Rectal smooth muscle tissue (tissue), 1 donor: ENCODE data around the gene ZBTB7B.

Source experiments
- H3K27ac ChIP-seq: one replicate; pipeline ENCODE4 v1.7.0; 2013; ENCODE audit warnings: low read depth, low read length, inconsistent platforms
- H3K27me3 ChIP-seq: one replicate; pipeline ENCODE4 v1.7.0; 2013; ENCODE audit warnings: low read length; ENCODE audit not compliant: control insufficient read depth, insufficient read depth
- H3K36me3 ChIP-seq: one replicate; pipeline ENCODE4 v1.7.0; 2013; ENCODE audit warnings: low read length; ENCODE audit not compliant: control insufficient read depth, insufficient read depth
- H3K4me1 ChIP-seq: one replicate; pipeline ENCODE4 v1.7.0; 2013; ENCODE audit warnings: low read length; ENCODE audit not compliant: control insufficient read depth, insufficient read depth
- H3K4me3 ChIP-seq: one replicate; pipeline ENCODE4 v1.7.0; 2013; ENCODE audit warnings: low read length
- H3K9ac ChIP-seq: one replicate; pipeline ENCODE4 v1.7.0; 2013; ENCODE audit warnings: low read length

Gene ZBTB7B

GRCh38 chr1:155004352-155005075 is 1.9 kb downstream of the ZBTB7B start:
- Histone ChIP-seq H3K9ac (peak overlapping the region; percentile 78), H3K27me3 (no peaks in the 10 kb centered on the region), H3K4me1 (peaks cover 32% of the 10 kb centered on the region), H3K4me3 (peak overlapping the region; percentile 89), H3K27ac (peak overlapping the region; percentile 93), H3K36me3 (peaks cover 4% of the 10 kb centered on the region)

- no peaks in the 10 kb centered on the region for H3K27me3 ChIP-seq
- peak overlapping the region; percentile 89 for H3K4me3 ChIP-seq
- peak overlapping the region; percentile 42 for H3K9ac ChIP-seq
- peaks cover 28% of the 10 kb centered on the region for H3K4me1 ChIP-seq
- peak overlapping the region; percentile 93 for H3K27ac ChIP-seq
- H3K36me3 ChIP-seq = peaks cover 6% of the 10 kb centered on the region
Observed at GRCh38 chr1:155005076-155006011, 2.7 kb downstream of the ZBTB7B start.

GRCh38 chr1:155006601-155007101 is 4.0 kb downstream of the ZBTB7B start:
- peak overlapping the region; percentile 93 for H3K27ac ChIP-seq
- H3K27me3 ChIP-seq = no peaks in the 10 kb centered on the region
- peaks cover 6% of the 10 kb centered on the region for H3K36me3 ChIP-seq
- H3K4me1 ChIP-seq = peaks cover 28% of the 10 kb centered on the region
- H3K9ac ChIP-seq = no peak overlapping the region
- peak overlapping the region; percentile 1 for H3K4me3 ChIP-seq

- Histone ChIP-seq H3K36me3 (peaks cover 6% of the 10 kb centered on the region), H3K27ac (peak overlapping the region; percentile 93), H3K9ac (peak overlapping the region; percentile 16), H3K4me3 (peak overlapping the region; percentile 47), H3K27me3 (no peaks in the 10 kb centered on the region), H3K4me1 (peaks cover 33% of the 10 kb centered on the region)
Observed at GRCh38 chr1:155007251-155007828, 4.7 kb downstream of the ZBTB7B start.

GRCh38 chr1:155008015-155008941 is 5.7 kb downstream of the ZBTB7B start:
- Histone ChIP-seq H3K36me3 (peaks cover 6% of the 10 kb centered on the region), H3K27ac (peak overlapping the region; percentile 67), H3K9ac (peak overlapping the region; percentile 5), H3K27me3 (no peaks in the 10 kb centered on the region), H3K4me3 (peak overlapping the region; percentile 47), H3K4me1 (peaks cover 35% of the 10 kb centered on the region)

- H3K4me3 ChIP-seq = peak overlapping the region; percentile 47
- H3K4me1 ChIP-seq = peaks cover 33% of the 10 kb centered on the region
Observed at GRCh38 chr1:155009221-155009711, 6.7 kb downstream of the ZBTB7B start.

GRCh38 chr1:155009742-155010141 is 7.1 kb downstream of the ZBTB7B start:
- Histone ChIP-seq H3K36me3 (peaks cover 6% of the 10 kb centered on the region), H3K27me3 (no peaks in the 10 kb centered on the region), H3K4me1 (peaks cover 28% of the 10 kb centered on the region), H3K4me3 (peak overlapping the region; percentile 47), H3K9ac (no peak overlapping the region), H3K27ac (no peak overlapping the region)

More at GRCh38 chr1:155009221-155009711, 6.7 kb downstream of the ZBTB7B start:
- Histone ChIP-seq H3K9ac (no peak overlapping the region), H3K36me3 (peaks cover 6% of the 10 kb centered on the region), H3K27ac (no peak overlapping the region), H3K27me3 (no peaks in the 10 kb centered on the region)

- Histone ChIP-seq H3K4me3 (peak overlapping the region; percentile 47), H3K27me3 (no peaks in the 10 kb centered on the region), H3K36me3 (peaks cover 6% of the 10 kb centered on the region), H3K9ac (no peak overlapping the region), H3K27ac (no peak overlapping the region), H3K4me1 (peaks cover 25% of the 10 kb centered on the region)
Observed at GRCh38 chr1:155010211-155010918, 7.8 kb downstream of the ZBTB7B start.

- no peaks in the 10 kb centered on the region for H3K27me3 ChIP-seq
- peak overlapping the region; percentile 21 for H3K4me3 ChIP-seq
- H3K9ac ChIP-seq = no peak overlapping the region
- H3K27ac ChIP-seq = peak overlapping the region; percentile 3
- peaks cover 6% of the 10 kb centered on the region for H3K36me3 ChIP-seq
- peaks cover 19% of the 10 kb centered on the region for H3K4me1 ChIP-seq
Observed at GRCh38 chr1:155011004-155011416, 8.4 kb downstream of the ZBTB7B start.

GRCh38 chr1:155011437-155012025 is 8.9 kb downstream of the ZBTB7B start:
- no peaks in the 10 kb centered on the region for H3K27me3 ChIP-seq
- H3K36me3 ChIP-seq = peaks cover 2% of the 10 kb centered on the region

More at GRCh38 chr1:155011437-155012025, 8.9 kb downstream of the ZBTB7B start:
- peak overlapping the region; percentile 58 for H3K27ac ChIP-seq
- H3K9ac ChIP-seq = no peak overlapping the region
- peaks cover 14% of the 10 kb centered on the region for H3K4me1 ChIP-seq
- peak overlapping the region; percentile 20 for H3K4me3 ChIP-seq
